Mucosa of rectum (tissue), 2 donors: Measurements from ENCODE around the gene SNCB.
A peak's percentile ranks its signal among the peaks of the same experiment; 100 is the strongest.

Experiments
- H3K27ac ChIP-seq, 2 donors: one replicate each; pipeline ENCODE4 v1.7.0; 2013; ENCODE audit warnings: inconsistent platforms in 2 of 2, low read depth in 2 of 2, low read length in 2 of 2
- H3K27me3 ChIP-seq, 2 donors: one replicate each; pipeline ENCODE4 v1.7.0; 2013; ENCODE audit warnings: low read length in 2 of 2; ENCODE audit not compliant: control insufficient read depth in 2 of 2, insufficient read depth in 2 of 2
- H3K36me3 ChIP-seq, 2 donors: one replicate each; pipeline ENCODE4 v1.7.0; 2013; ENCODE audit warnings: low read length in 2 of 2; ENCODE audit not compliant: control insufficient read depth in 2 of 2, insufficient read depth in 2 of 2
- H3K4me1 ChIP-seq, 2 donors: one replicate each; pipeline ENCODE4 v1.7.0; 2013; ENCODE audit warnings: low read length in 2 of 2, mild to moderate bottlenecking in 1 of 2; ENCODE audit not compliant: control insufficient read depth in 2 of 2, insufficient read depth in 2 of 2
- H3K4me3 ChIP-seq, 2 donors: one replicate each; pipeline ENCODE4 v1.7.0; 2013; ENCODE audit warnings: low read length in 2 of 2
- H3K9ac ChIP-seq, 2 donors: one replicate each; pipeline ENCODE4 v1.7.0; 2013; ENCODE audit warnings: low read length in 2 of 2, low read depth in 1 of 2, mild to moderate bottlenecking in 1 of 2
- H3K9me3 ChIP-seq, 2 donors: one replicate each; pipeline ENCODE4 v1.7.0; 2013; ENCODE audit warnings: low read length in 2 of 2; ENCODE audit not compliant: control insufficient read depth in 2 of 2
- donor health status: healthy.
- donor health status: Normal muscosa, but diverticular disease.

SNCB gene

GRCh38 chr5:176633598-176633997 is 3.3 kb upstream of the SNCB start:
- Histone ChIP-seq H3K4me1 (peaks cover 2 to 6% of the 10 kb centered on the region in 2 donors), H3K27me3 (peaks cover 37 to 50% of the 10 kb centered on the region in 2 donors), H3K36me3 (no peaks in the 10 kb centered on the region)

GRCh38 chr5:176632745-176633144 is 2.4 kb upstream of the SNCB start:
- H3K4me3 ChIP-seq, result no peak overlapping the region
- no peak overlapping the region for H3K9ac ChIP-seq
- no peaks in the 10 kb centered on the region for H3K9me3 ChIP-seq
- no peak overlapping the region for H3K27ac ChIP-seq
- H3K36me3 ChIP-seq, result no peaks in the 10 kb centered on the region
- peaks cover 2 to 6% of the 10 kb centered on the region in 2 donors for H3K4me1 ChIP-seq
- peaks cover 45 to 58% of the 10 kb centered on the region in 2 donors for H3K27me3 ChIP-seq

More at GRCh38 chr5:176633598-176633997, 3.3 kb upstream of the SNCB start:
- Histone ChIP-seq H3K9me3 (no peaks in the 10 kb centered on the region), H3K9ac (no peak overlapping the region), H3K27ac (no peak overlapping the region), H3K4me3 (no peak overlapping the region)

GRCh38 chr5:176631383-176632200 is 1.3 kb upstream of the SNCB start:
- H3K9ac ChIP-seq, result no peak overlapping the region
- H3K27me3 ChIP-seq, result peaks cover 52 to 60% of the 10 kb centered on the region in 2 donors
- H3K4me3 ChIP-seq, result no peak overlapping the region
- no peaks in the 10 kb centered on the region for H3K9me3 ChIP-seq
- peaks cover 5 to 10% of the 10 kb centered on the region in 2 donors for H3K4me1 ChIP-seq
- H3K36me3 ChIP-seq, result no peaks in the 10 kb centered on the region
- no peak overlapping the region for H3K27ac ChIP-seq

- H3K9me3 ChIP-seq, result no peaks in the 10 kb centered on the region
- H3K4me1 ChIP-seq, result peaks cover 5 to 10% of the 10 kb centered on the region in 2 donors
- H3K36me3 ChIP-seq, result no peaks in the 10 kb centered on the region
- peaks cover 55 to 60% of the 10 kb centered on the region in 2 donors for H3K27me3 ChIP-seq
- no peak overlapping the region for H3K27ac ChIP-seq
- peak overlapping the region in 1 of 2 donors; percentile 56 for H3K4me3 ChIP-seq
- no peak overlapping the region for H3K9ac ChIP-seq
Observed at GRCh38 chr5:176630681-176631222, 418 bp upstream of the SNCB start.

DNA sequence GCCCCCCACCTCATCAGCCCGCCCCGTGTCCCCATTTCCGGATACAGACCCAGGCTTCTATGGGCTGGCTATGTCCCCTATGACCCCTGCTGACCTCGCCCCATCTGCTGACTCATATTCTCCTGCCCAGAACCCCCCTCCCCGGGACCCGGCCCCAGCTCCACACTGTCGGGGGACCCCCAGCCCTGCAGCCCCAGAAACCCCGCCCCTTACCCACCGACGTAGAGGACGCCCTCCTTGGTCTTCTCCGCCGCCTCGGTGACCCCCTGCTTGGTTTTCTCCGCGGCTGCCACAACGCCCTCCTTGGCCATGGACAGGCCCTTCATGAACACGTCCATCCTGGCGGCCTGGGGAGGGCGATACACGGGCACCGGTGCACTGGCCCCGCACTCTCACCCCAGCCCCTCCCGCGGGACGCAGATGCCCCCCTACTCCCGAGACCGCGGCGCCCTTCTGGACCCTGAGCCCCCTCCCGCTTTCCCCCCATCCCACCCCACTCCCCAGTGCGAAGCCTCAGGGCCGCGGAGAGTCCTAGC is 949 bp downstream of the SNCB start:
- Histone ChIP-seq H3K36me3 (no peaks in the 10 kb centered on the region), H3K9me3 (no peaks in the 10 kb centered on the region), H3K27me3 (peaks cover 63 to 65% of the 10 kb centered on the region in 2 donors), H3K9ac (no peak overlapping the region), H3K4me1 (peaks cover 5 to 10% of the 10 kb centered on the region in 2 donors), H3K4me3 (no peak overlapping the region), H3K27ac (no peak overlapping the region)

DNA sequence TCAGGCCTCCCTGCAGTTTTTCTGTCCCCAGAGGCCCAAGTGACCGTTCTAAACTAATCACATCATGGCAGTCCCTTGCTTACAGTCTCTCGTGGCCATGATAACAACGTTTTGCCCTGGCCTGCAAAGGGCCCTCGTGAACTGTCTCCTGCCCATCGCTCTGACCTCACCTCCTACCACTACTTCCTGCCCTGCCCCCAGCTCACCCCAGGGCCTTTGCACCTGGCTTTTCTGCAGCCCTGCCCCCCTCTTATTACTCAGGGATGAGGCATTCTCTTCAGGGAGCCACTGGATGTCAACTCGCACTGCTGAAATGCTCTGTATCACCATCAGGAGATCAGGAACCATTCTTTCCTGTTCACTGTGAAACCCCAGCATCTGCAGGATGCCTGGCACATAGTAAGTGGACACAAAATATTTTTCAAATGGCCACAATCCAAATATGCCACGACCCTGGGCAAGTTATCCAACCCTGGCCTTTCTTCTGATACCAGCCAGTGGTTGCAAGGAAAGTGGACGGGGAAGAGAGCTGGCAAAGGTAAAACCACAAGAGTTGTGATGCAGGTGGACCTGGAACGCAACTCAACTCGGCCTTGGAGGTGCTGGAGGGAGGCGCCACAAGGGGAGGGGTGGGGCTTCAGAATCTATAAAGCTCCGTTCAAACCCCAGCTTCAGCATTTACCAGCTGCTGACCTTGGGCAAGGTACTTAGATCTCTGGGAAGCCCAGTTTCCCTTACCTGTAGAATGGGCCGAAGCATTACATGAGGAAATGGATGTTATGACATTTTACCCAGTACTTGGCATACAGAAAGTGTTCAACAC is 1.7 kb downstream of the SNCB start:
- Histone ChIP-seq H3K9ac (no peak overlapping the region), H3K27me3 (peaks cover 60 to 65% of the 10 kb centered on the region in 2 donors), H3K27ac (no peak overlapping the region), H3K4me1 (peaks cover 5 to 10% of the 10 kb centered on the region in 2 donors), H3K9me3 (no peaks in the 10 kb centered on the region), H3K4me3 (no peak overlapping the region), H3K36me3 (no peaks in the 10 kb centered on the region)

DNA sequence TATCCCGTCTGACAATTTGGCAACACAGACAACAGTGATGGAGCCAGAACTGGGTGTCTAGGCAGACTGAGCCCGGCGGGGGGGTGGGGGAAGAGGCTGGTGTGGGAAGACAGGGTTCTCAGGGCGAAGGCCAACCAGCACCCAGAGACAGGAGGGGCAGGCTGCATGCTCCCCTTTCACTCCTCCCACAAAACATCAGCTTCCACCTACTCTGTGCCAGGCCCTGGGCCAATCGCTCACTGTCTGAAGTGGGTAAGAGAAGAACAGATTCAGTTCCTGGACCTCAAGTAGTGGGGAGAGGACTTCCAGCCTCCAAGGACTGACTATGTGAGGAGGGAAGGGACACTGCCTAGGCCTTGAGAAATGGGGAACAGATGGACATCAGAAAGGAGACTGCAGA is 2.8 kb downstream of the SNCB start:
- H3K27ac ChIP-seq, result no peak overlapping the region
- H3K4me3 ChIP-seq, result no peak overlapping the region
- H3K4me1 ChIP-seq, result peaks cover 5 to 10% of the 10 kb centered on the region in 2 donors
- no peaks in the 10 kb centered on the region for H3K36me3 ChIP-seq
- no peaks in the 10 kb centered on the region for H3K9me3 ChIP-seq
- no peak overlapping the region for H3K9ac ChIP-seq
- H3K27me3 ChIP-seq, result peaks cover 53 to 56% of the 10 kb centered on the region in 2 donors

DNA sequence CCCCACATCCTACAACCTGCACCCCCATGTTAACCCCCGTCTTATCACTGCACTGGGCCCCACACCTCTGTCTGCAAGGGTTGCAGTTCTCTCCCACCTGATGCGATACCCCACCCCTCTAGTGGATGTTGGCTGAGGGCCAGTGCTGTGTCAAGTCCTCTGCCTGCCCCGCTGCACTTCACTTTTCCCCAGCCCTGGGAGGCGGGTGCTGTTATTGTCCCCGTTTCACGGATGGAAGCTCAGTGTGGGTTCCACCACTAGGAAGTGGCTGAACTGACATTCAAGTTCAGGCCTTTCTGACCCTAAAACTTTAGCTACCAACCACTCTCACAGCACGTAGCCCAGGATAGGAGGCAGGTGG is 3.5 kb downstream of the SNCB start:
- no peak overlapping the region for H3K9ac ChIP-seq
- H3K27me3 ChIP-seq, result peaks cover 55 to 58% of the 10 kb centered on the region in 2 donors
- H3K27ac ChIP-seq, result no peak overlapping the region
- no peaks in the 10 kb centered on the region for H3K9me3 ChIP-seq
- no peak overlapping the region for H3K4me3 ChIP-seq
- peaks cover 5 to 10% of the 10 kb centered on the region in 2 donors for H3K4me1 ChIP-seq
- H3K36me3 ChIP-seq, result no peaks in the 10 kb centered on the region

GRCh38 chr5:176625966-176626875 is 4.1 kb downstream of the SNCB start:
- Histone ChIP-seq H3K9me3 (no peaks in the 10 kb centered on the region), H3K4me3 (no peak overlapping the region), H3K4me1 (peaks cover 5 to 10% of the 10 kb centered on the region in 2 donors), H3K27me3 (peaks cover 52 to 58% of the 10 kb centered on the region in 2 donors), H3K27ac (no peak overlapping the region), H3K9ac (no peak overlapping the region), H3K36me3 (no peaks in the 10 kb centered on the region)
